Immature natural killer cell (primary cell): ENCODE results near the gene ANXA3. TPM values are rescaled to one million over a fixed set of nuclear protein-coding genes. Genes with fewer than 3 reads are reported as not detected.
A peak's percentile ranks its signal among the peaks of the same experiment; 100 is the strongest.
"Not testable (repeated sequence)": the region's sequence is repeated elsewhere in the genome, so short reads cannot be mapped to it uniquely, and the experiment has no call there.

Source experiments
- DNase-seq, 3 donors: peaks; one replicate each; pipeline ENCODE4 v3.0.0; 2022; ENCODE audit warnings: mixed read lengths in 1 of 3
- H3K27ac Mint-ChIP-seq, 6 donors: one replicate each; pipeline ENCODE4 v1.8.0; 2020; ENCODE audit warnings: mixed read lengths in 6 of 6, mild to moderate bottlenecking in 5 of 6, inconsistent platforms in 4 of 6, moderate library complexity in 3 of 6
- H3K27me3 Mint-ChIP-seq, 3 donors: one replicate each; pipeline ENCODE4 v1.8.0; 2020 to 2021; ENCODE audit warnings: low read depth in 3 of 3, mild to moderate bottlenecking in 3 of 3, mixed read lengths in 3 of 3, moderate library complexity in 3 of 3, inconsistent platforms in 1 of 3
- H3K36me3 Mint-ChIP-seq, 3 donors: one replicate each; pipeline ENCODE4 v1.8.0; 2020; ENCODE audit warnings: mixed read lengths in 3 of 3, inconsistent platforms in 2 of 3, mild to moderate bottlenecking in 2 of 3
- H3K4me1 Mint-ChIP-seq, 2 donors: one replicate each; pipeline ENCODE4 v1.8.0; 2020; ENCODE audit warnings: inconsistent platforms in 2 of 2, mild to moderate bottlenecking in 2 of 2, mixed read lengths in 2 of 2, moderate library complexity in 1 of 2
- H3K4me3 Mint-ChIP-seq, 5 donors: one replicate each; pipeline ENCODE4 v1.8.0; 2020; ENCODE audit warnings: mild to moderate bottlenecking in 5 of 5, mixed read lengths in 5 of 5, inconsistent platforms in 3 of 5, moderate library complexity in 3 of 5
- H3K9me3 Mint-ChIP-seq, 6 donors: one replicate each; pipeline ENCODE4 v1.8.0; 2020; ENCODE audit warnings: mild to moderate bottlenecking in 6 of 6, mixed read lengths in 6 of 6, inconsistent platforms in 4 of 6, moderate library complexity in 3 of 6
- polyA plus RNA-seq, 3 donors: library from polyadenylated mRNA; unstranded; fragments of 300-500 nt; fragmentation: Illumina TruSeq; gene quantifications; one replicate each; pipeline ENCODE4 v1.2.3, GENCODE V29; 2021

The ANXA3 gene, protein sequence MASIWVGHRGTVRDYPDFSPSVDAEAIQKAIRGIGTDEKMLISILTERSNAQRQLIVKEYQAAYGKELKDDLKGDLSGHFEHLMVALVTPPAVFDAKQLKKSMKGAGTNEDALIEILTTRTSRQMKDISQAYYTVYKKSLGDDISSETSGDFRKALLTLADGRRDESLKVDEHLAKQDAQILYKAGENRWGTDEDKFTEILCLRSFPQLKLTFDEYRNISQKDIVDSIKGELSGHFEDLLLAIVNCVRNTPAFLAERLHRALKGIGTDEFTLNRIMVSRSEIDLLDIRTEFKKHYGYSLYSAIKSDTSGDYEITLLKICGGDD
- not detected for polyA plus RNA-seq

DNA sequence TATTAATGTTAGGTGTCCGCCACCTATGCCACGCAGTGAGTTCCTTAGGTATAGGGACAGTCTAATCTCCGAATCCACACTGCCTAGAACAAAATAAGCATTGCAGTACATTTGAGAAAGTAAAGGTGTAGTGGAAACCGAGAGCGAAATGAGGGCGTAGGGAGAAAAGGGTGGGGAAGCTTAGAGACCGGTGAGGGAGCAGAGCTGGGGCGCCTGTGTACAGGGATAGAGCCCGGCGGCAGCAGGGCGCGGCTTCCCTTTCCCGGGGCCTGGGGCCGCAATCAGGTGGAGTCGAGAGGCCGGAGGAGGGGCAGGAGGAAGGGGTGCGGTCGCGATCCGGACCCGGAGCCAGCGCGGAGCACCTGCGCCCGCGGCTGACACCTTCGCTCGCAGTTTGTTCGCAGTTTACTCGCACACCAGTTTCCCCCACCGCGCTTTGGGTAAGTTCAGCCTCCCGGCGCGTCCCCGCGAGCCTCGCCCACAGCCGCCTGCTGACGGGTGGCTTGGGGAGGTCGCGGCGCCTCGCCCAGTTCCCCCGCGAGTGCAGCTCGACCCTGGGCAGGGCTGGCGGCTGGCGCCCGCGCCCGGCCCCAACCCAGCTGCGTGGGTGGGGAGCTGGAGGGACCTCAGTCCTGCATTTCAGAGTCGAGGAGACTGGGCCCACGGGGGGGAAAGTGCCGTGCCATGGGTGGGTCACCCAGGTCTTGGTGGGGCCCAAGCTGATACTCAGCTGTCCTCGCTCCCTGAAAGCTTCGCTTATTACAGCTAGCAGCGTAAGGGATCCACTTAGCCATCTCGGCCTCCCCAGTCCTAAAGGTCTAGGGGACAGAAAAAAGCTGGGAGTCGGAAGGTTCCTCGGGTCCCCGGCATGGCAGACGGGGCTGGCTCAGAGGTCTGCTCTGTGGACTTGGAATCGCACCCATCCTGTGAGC, at the start of gene ANXA3:
Gene ANXA3, plus strand, starts transcription at position 351 of the 932 bp plus-strand sequence. CDS start 2,704 bp downstream, outside the sequence.
- H3K4me3 Mint-ChIP-seq, result peak within 1 kb of the TSS; percentile 10 to 70 (median 52)
- H3K9me3 Mint-ChIP-seq, result peaks cover 0 to 1% (median 0%) of the 10 kb centered on the region in 6 donors
- H3K36me3 Mint-ChIP-seq, result no peaks in the 10 kb centered on the region
- peaks cover 3 to 13% (median 13%) of the 10 kb centered on the region in 3 donors for H3K27me3 Mint-ChIP-seq
- H3K4me1 Mint-ChIP-seq, result peaks cover 3 to 6% of the 10 kb centered on the region in 2 donors
- DNase-seq, result no peak
- H3K27ac Mint-ChIP-seq, result no peak within 1 kb of the TSS

DNA sequence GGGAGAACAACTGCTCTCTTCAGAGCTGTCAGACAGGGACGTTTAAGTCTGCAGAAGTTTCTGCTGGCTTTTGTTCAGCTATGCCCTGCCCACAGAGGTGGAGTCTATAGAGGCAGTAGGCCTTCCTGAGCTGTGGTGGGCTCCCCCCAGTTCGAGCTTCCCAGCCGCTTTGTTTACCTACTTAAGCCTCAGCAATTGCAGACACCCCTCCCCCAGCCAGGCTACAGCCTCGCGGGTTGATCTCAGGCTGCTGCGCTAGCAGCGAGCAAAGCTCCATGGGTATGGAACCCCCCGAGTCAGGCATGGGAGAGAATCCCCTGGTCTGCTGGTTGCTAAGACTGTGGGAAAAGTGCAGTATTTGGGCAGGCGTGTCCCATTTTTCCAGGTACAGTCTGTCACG, 45.3 kb upstream of the ANXA3 start:
- H3K4me3 Mint-ChIP-seq, H3K9me3 Mint-ChIP-seq, H3K27ac Mint-ChIP-seq, H3K27me3 Mint-ChIP-seq, DNase-seq, H3K36me3 Mint-ChIP-seq, H3K4me1 Mint-ChIP-seq: not testable (repeated sequence)

DNA sequence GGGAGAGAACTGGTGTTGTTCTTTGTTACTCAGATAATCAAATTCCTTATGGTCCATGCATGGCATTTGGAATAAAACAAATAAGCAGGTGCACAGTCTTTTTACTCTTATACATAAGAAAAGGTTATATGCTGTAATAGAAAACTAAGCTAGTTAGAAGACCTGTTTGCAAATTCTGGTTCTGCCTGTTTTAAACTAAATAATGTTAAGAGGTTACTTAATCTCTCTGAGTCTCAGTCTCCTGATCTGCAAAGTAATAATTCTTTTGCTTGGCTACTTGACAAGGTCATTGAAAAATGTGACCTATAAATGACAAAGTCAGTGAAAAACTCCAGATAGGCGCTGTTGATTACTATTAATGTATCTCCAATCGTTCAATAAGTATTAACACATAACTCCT, 42.5 kb upstream of the ANXA3 start:
- Mint-ChIP-seq H3K4me3 (no peak overlapping the region), H3K36me3 (no peaks in the 10 kb centered on the region), H3K27ac (no peak overlapping the region), H3K4me1 (no peaks in the 10 kb centered on the region), H3K27me3 (peaks cover 0 to 4% (median 2%) of the 10 kb centered on the region in 3 donors), H3K9me3 (no peaks in the 10 kb centered on the region)
- DNase-seq, result no peak

DNA sequence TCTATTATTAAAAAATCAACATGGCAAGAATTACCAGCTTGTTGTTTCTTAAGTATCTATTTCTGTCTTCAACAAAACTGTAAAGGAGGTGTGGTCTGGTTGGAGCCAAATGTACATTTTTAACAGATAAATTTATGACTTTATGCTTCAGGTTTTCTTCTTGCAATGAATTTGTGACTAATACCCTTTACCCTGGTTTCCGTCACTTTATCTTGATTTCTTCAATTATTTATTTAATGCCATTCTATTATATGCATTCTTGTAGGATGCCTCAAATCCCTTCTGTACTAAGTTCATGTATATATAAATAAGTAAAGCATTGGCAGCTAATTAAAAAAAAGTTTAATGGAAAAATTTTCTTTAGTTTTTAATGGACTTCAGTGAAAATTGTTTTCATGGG, 41.5 kb upstream of the ANXA3 start:
- no peaks in the 10 kb centered on the region for H3K4me1 Mint-ChIP-seq
- peaks cover 0 to 4% (median under 1%) of the 10 kb centered on the region in 3 donors for H3K27me3 Mint-ChIP-seq
- H3K9me3 Mint-ChIP-seq, result no peaks in the 10 kb centered on the region
- no peaks in the 10 kb centered on the region for H3K36me3 Mint-ChIP-seq
- DNase-seq, result no peak
- H3K4me3 Mint-ChIP-seq, result no peak overlapping the region
- no peak overlapping the region for H3K27ac Mint-ChIP-seq

DNA sequence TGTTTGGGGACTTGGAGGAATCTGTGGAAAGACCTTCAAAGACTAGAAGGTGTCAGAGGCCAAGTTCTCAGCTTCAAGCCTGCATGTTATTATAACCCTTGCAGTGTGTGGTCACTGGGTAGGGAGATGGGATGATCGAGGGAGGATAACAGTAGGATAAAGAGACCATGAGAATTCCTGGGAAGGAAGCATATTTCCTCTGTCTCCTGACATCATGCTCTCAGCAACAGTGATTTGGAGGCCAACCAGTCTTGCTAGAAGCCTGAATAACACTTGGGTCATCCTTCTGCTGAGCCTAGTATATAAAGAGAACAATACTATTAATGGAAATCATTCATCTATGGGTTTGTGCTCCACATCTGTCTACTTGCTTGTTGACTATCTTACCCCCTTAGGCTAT, 40.9 kb upstream of the ANXA3 start:
- H3K36me3 Mint-ChIP-seq, result no peaks in the 10 kb centered on the region
- no peaks in the 10 kb centered on the region for H3K9me3 Mint-ChIP-seq
- no peak overlapping the region for H3K27ac Mint-ChIP-seq
- H3K4me3 Mint-ChIP-seq, result no peak overlapping the region
- DNase-seq, result no peak
- H3K4me1 Mint-ChIP-seq, result no peaks in the 10 kb centered on the region
- H3K27me3 Mint-ChIP-seq, result peaks cover 0 to 4% (median 0%) of the 10 kb centered on the region in 3 donors

DNA sequence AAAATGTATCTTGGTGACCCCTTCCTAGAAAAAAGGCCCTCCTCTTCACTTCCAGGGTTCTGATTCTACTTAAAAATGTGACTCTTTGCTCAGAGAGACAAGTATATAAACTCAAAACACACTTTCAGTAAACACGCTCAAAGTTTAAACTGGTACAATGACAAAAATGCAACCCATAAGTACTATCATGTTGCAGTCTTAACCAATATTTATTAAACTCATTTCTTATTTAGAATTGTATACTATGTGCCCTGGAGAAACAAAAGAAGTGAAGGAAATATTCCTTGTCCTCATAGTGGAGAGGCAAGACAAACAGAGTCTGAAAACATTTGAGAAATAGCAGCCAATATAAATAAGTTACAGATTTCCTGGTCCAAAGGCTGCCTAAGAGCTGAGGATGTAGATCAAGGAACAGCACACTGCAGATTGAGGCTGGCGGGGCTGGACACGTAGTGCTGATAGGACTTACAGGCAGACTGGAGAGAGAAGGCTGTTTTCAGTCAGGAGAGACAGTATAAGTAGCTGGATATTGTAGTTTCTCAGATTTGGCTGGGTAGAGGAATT, 39.1 kb upstream of the ANXA3 start:
- DNase-seq, result no peak
- no peak overlapping the region for H3K27ac Mint-ChIP-seq
- no peaks in the 10 kb centered on the region for H3K36me3 Mint-ChIP-seq
- H3K27me3 Mint-ChIP-seq, result no peaks in the 10 kb centered on the region
- no peaks in the 10 kb centered on the region for H3K9me3 Mint-ChIP-seq
- H3K4me1 Mint-ChIP-seq, result no peaks in the 10 kb centered on the region
- no peak overlapping the region for H3K4me3 Mint-ChIP-seq

DNA sequence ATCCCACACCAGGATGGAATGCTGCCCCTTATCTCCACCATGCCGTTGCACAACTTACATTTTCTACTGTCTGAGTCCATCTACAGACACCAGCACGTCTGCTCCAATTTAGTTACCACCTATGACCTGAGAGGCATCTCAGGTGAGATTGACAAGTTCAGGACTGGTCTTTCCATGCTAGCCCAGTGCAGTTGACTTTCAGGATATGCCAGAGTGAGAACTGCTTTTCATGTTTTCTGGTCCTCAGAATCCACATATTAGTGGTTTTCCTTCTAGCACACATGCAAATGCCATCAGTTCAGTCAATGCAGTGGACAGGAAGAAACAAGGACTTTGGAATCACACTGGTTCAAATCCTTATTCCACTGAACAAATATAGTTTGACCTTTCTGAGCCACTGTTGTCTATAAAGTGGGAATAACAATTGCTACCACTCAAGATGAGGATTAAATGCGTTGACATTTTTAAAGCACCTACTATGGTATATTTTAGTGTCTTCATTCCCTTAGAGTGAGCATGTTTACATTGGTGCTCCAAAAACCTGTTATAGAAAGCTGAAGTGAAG, 38.1 kb upstream of the ANXA3 start:
- no peaks in the 10 kb centered on the region for H3K9me3 Mint-ChIP-seq

DNA sequence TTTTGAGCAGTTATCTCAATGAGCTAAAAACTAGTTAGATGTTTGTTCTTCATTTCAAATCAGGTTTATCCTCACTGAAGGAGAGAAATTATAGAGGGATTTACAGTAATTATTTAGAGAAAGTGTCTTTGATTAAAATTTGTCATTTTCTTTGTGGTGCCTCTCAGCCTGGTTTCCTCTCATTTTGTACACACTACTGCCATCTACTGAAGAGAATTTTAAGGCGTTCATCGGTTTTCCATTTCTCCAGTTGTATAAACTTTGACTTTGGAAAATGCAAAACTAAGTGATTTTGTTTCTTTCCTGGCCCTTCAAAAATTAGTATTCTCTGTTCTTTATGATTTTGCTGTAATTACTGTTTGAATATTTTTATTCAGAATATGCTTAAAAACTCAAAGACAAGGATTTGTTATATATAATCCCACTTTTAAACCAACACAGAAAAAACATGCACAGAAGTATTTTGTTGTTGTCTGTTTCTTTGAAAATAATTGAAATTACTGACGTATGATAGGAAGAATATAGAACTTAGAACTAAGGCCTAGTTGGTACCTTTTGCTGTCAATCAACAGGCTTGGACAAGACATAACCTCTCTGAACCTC, 34.4 kb upstream of the ANXA3 start:
- Mint-ChIP-seq H3K27ac (no peak overlapping the region), H3K9me3 (no peaks in the 10 kb centered on the region), H3K27me3 (peaks cover 0 to 13% (median 5%) of the 10 kb centered on the region in 3 donors), H3K4me3 (no peak overlapping the region), H3K4me1 (no peaks in the 10 kb centered on the region), H3K36me3 (no peaks in the 10 kb centered on the region)
- DNase-seq, result peak in 1 of 3 donors; percentile 3

More for the DNA sequence above, 38.1 kb upstream of the ANXA3 start:
- no peak overlapping the region for H3K27ac Mint-ChIP-seq
- no peak overlapping the region for H3K4me3 Mint-ChIP-seq
- no peak for DNase-seq
- H3K36me3 Mint-ChIP-seq, result no peaks in the 10 kb centered on the region
- peaks cover 0 to 3% (median 1%) of the 10 kb centered on the region in 3 donors for H3K27me3 Mint-ChIP-seq
- no peaks in the 10 kb centered on the region for H3K4me1 Mint-ChIP-seq

DNA sequence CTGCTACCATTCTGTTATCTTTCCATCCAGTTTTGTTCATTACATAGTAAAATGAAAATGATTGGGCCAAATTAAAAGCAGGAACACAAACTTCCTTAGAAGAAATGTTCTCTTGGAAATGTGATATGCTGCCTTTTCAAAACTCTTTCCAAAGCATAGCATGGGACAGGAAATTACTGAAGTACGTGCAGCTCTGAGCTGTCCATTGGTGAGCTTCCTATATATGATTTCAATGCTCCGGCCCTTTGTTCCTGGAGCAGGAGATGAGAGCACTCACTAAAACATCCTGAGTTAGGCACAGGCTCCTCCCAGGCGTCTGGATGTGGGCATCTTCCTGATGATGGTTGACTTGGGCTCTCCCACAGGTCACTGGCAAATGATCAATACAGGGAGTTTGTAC, 33.0 kb upstream of the ANXA3 start:
- Mint-ChIP-seq H3K27me3 (peaks cover 0 to 14% (median 5%) of the 10 kb centered on the region in 3 donors), H3K4me3 (no peak overlapping the region), H3K9me3 (no peaks in the 10 kb centered on the region), H3K36me3 (no peaks in the 10 kb centered on the region), H3K27ac (no peak overlapping the region), H3K4me1 (no peaks in the 10 kb centered on the region)
- no peak for DNase-seq

DNA sequence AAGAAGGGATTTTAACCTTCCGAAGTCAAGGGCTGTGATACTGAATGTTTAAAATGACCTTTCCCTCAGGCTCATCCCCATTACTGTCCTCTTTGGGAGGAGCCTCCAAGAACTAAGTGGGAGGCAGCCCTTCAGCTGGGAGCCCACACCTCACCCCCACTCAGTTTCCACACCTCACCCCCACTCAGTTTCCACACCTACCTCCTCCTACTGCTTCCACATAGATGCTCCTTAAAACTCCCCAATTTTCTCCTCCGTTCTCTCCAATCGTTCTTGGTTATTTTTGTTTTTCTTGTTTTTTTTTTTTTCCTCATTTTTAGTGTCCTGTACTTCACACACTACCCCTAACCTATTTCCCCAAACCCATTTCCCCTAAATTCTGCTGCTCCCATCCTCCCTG, 31.6 kb upstream of the ANXA3 start:
- no peak overlapping the region for H3K4me3 Mint-ChIP-seq
- no peaks in the 10 kb centered on the region for H3K4me1 Mint-ChIP-seq
- DNase-seq, result no peak
- H3K27ac Mint-ChIP-seq, result no peak overlapping the region
- no peaks in the 10 kb centered on the region for H3K9me3 Mint-ChIP-seq
- peaks cover 0 to 20% (median 5%) of the 10 kb centered on the region in 3 donors for H3K27me3 Mint-ChIP-seq
- H3K36me3 Mint-ChIP-seq, result no peaks in the 10 kb centered on the region

DNA sequence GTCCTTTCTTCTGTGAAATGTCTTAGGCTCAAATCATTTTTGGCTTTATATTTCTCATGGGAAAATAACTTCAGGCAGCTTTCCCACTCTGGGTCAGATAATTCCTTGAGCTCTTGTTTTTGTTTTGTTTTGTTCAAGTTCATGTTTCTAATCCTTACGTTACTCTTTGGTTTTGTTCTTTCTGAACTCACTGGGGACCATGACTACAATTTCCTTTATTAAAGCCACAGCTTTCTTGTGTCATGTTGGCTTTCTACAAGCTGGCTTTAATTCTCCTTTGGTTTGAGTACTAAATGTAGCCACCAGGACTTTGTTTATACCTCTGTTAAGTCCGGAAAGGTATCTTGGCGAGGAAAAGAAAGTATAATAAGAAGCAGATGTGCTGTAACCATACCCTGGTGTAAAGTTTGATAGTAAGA, 30.8 kb upstream of the ANXA3 start:
- Mint-ChIP-seq H3K27ac (no peak overlapping the region), H3K4me1 (no peaks in the 10 kb centered on the region), H3K4me3 (no peak overlapping the region), H3K36me3 (no peaks in the 10 kb centered on the region), H3K9me3 (no peaks in the 10 kb centered on the region), H3K27me3 (peaks cover 0 to 20% (median 5%) of the 10 kb centered on the region in 3 donors)
- DNase-seq, result no peak

DNA sequence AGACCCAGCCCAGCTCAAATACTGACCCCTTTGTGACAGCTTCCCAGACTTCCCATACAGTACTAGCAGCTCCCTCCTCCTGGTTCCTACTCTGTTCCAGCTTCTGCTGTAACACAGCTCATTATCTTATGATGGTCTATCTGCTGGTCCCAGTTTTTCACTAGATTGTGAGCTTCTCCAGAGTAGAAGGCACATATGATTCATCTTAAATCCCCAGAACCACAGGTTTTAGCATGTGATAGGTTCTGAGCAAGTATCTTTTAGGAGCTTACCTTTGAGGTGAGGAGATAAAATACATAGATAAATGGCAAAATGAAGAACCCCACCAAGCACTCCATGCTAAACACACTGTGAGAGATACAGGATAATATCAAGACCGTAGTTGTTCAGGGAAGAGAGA, 27.6 kb upstream of the ANXA3 start:
- Mint-ChIP-seq H3K36me3 (no peaks in the 10 kb centered on the region), H3K9me3 (no peaks in the 10 kb centered on the region), H3K27me3 (peaks cover 0 to 19% (median 2%) of the 10 kb centered on the region in 3 donors), H3K4me1 (no peaks in the 10 kb centered on the region), H3K27ac (no peak overlapping the region), H3K4me3 (no peak overlapping the region)
- no peak for DNase-seq

DNA sequence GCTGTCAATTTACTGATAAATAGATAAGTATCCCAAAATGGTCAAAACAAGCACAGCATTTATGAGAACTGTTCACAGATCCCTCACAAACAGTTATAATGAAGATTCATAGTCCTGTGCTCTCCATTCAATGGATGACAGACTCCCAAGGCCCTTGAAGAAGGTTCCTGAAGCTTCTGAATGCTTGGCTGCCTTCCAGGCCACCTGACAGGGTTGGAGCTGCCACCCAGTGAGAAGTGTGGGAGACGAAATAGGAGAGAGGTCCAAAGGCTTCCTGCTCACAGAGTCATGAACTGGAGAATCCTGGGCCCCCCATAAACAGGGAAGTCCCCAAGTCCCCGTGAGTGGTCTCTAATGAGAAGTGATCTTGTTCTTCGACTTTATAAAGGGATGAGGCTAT, 26.0 kb upstream of the ANXA3 start:
- Mint-ChIP-seq H3K27me3 (peaks cover 0 to 10% (median 0%) of the 10 kb centered on the region in 3 donors), H3K36me3 (no peaks in the 10 kb centered on the region), H3K9me3 (no peaks in the 10 kb centered on the region), H3K4me3 (no peak overlapping the region), H3K4me1 (no peaks in the 10 kb centered on the region), H3K27ac (no peak overlapping the region)
- no peak for DNase-seq
